Epithelial cell of proximal tubule (primary cell): Measurements from ENCODE around the gene RCAN2. TPM values are rescaled to one million over a fixed set of nuclear protein-coding genes. Genes with fewer than 3 reads are reported as not detected.

Source experiments
- DNase-seq: peaks from one replicate; pipeline ENCODE4 v3.0.0-alpha.2; 2011; ENCODE audit warnings: low read depth
- H3K4me3 ChIP-seq: 2 replicates; pipeline ENCODE4 v1.5.1; 2011; ENCODE audit warnings: low read depth, mild to moderate bottlenecking, low read length
- CTCF ChIP-seq: conservative IDR thresholded peaks from 2 replicates; pipeline ENCODE4 v1.5.1; 2012; ENCODE audit warnings: low read depth, mild to moderate bottlenecking, low read length
- total RNA-seq: library from RNA; depleted of rRNA; stranded (reverse); fragments of >200 nt; gene quantifications from 2 replicates; pipeline ENCODE4 v1.2.3, GENCODE V29; 2015

Gene RCAN2
- total RNA-seq, 1 donor from 2014 or later = 5.3 TPM

GRCh38 chr6:46184114-46184513 lies 307.1 kb downstream of the RCAN2 start:
- no peak overlapping the region for H3K4me3 ChIP-seq
- peak; percentile 59 for DNase-seq
- TF ChIP-seq CTCF = no peak

GRCh38 chr6:46175976-46176375 lies 315.3 kb downstream of the RCAN2 start:
- no peak for TF ChIP-seq CTCF
- no peak overlapping the region for H3K4me3 ChIP-seq
- no peak for DNase-seq

- H3K4me3 ChIP-seq = no peak overlapping the region
- TF ChIP-seq CTCF = no peak
- DNase-seq = no peak
Measured at GRCh38 chr6:46175446-46175845, 315.8 kb downstream of the RCAN2 start.

- no peak for TF ChIP-seq CTCF
- DNase-seq = no peak
- no peak overlapping the region for H3K4me3 ChIP-seq
Measured at GRCh38 chr6:46174904-46175303, 316.3 kb downstream of the RCAN2 start.

GRCh38 chr6:46172176-46172575 lies 319.1 kb downstream of the RCAN2 start:
- TF ChIP-seq CTCF = no peak
- no peak overlapping the region for H3K4me3 ChIP-seq
- no peak for DNase-seq

Other genes with a start within 250 kb of the RCAN2 start
- 1.3 and 1.7 TPM in 2 replicates for gene CYP39A1, start 161.4 kb upstream of the RCAN2 start, total RNA-seq
- 1.7 and 5.1 TPM in 2 replicates for gene SLC25A27, start 161.5 kb upstream of the RCAN2 start, total RNA-seq
- 0.06 TPM in 1 of 2 replicates, not detected in the other for gene TDRD6, start 196.4 kb upstream of the RCAN2 start, total RNA-seq
- 0.23 and 0.36 TPM in 2 replicates for gene PLA2G7, start 243.9 kb upstream of the RCAN2 start, total RNA-seq